SU-DHL-6 (cell line): ENCODE data around the gene SYTL3.

Experiments used
- H2AFZ ChIP-seq: fragments of 200-600 bp; sonication (generic); 2 replicates; pipeline ENCODE4 v1.6.1; 2014; ENCODE audit warnings: low read depth, mild to moderate bottlenecking, moderate library complexity, mixed read lengths, antibody characterized with exemption, low read length; ENCODE audit not compliant: severe bottlenecking
- H3F3A ChIP-seq: fragments of 200-600 bp; shearing (Covaris generic); 2 replicates; pipeline ENCODE4 v1.6.0; 2016; ENCODE audit warnings: antibody characterized with exemption, mild to moderate bottlenecking; ENCODE audit not compliant: insufficient read depth
- H3K27ac ChIP-seq: fragments of 200-600 bp; sonication (generic); 2 replicates; pipeline ENCODE4 v1.5.1; 2016; ENCODE audit warnings: low read depth, mild to moderate bottlenecking, low read length, moderate library complexity, mixed read lengths
- H3K27me3 ChIP-seq: fragments of 200-600 bp; sonication (generic), shearing (Covaris generic); 2 replicates; pipeline ENCODE4 v1.6.0; 2014; ENCODE audit warnings: mild to moderate bottlenecking, low read length
- H3K36me3 ChIP-seq: fragments of 200-600 bp; sonication (generic); 2 replicates; pipeline ENCODE4 v1.6.1; 2014; ENCODE audit warnings: mild to moderate bottlenecking, low read length, mixed read lengths
- H3K4me2 ChIP-seq: fragments of 300-600, 200-600 bp; shearing (Covaris generic), sonication (generic); 2 replicates; pipeline ENCODE4 v1.6.0; 2014; ENCODE audit warnings: low read length, low read depth, mild to moderate bottlenecking; ENCODE audit not compliant: poor library complexity, severe bottlenecking
- H3K4me3 ChIP-seq: fragments of 200-600 bp; sonication (generic); 2 replicates; pipeline ENCODE4 v1.5.1; 2014; ENCODE audit warnings: antibody characterized with exemption, low read length, mild to moderate bottlenecking, mixed read lengths; ENCODE audit not compliant: insufficient read depth, poor library complexity, severe bottlenecking
- H3K79me2 ChIP-seq: fragments of 200-600 bp; sonication (generic); 2 replicates; pipeline ENCODE4 v1.6.1; 2014; ENCODE audit warnings: mild to moderate bottlenecking, low read length, moderate library complexity; ENCODE audit not compliant: insufficient read depth
- H3K9ac ChIP-seq: fragments of 200-600 bp; sonication (generic); 2 replicates; pipeline ENCODE4 v1.7.0; 2014; ENCODE audit warnings: mild to moderate bottlenecking, low read length
- H3K9me2 ChIP-seq: fragments of 200-600 bp; sonication (generic); replicated peaks from 2 replicates; pipeline ENCODE4 v1.6.1; 2014; ENCODE audit warnings: low read length; ENCODE audit not compliant: insufficient read depth
- H3K9me3 ChIP-seq: fragments of 200-600 bp; sonication (generic); 2 replicates; pipeline ENCODE4 v1.6.1; 2014; ENCODE audit warnings: low read length, mixed read lengths; ENCODE audit not compliant: insufficient read depth
- H4K20me1 ChIP-seq: fragments of 200-600 bp; sonication (generic); 2 replicates; pipeline ENCODE4 v1.6.1; 2014; ENCODE audit warnings: low read depth, mild to moderate bottlenecking, antibody characterized with exemption, low read length, moderate library complexity, mixed read lengths
- CTCF ChIP-seq: fragments of 200-600 bp; sonication (generic); IDR thresholded peaks from one replicate; pipeline ENCODE4 v1.5.1; 2017; ENCODE audit warnings: antibody characterized with exemption, mild to moderate bottlenecking, low read length, moderate library complexity; ENCODE audit not compliant: insufficient read depth, poor library complexity, severe bottlenecking
- EZH2phosphoT487 ChIP-seq: fragments of 200-600 bp; sonication (generic), shearing (Covaris generic); conservative IDR thresholded peaks from 2 replicates; pipeline ENCODE4 v1.6.1; 2018; ENCODE audit warnings: mild to moderate bottlenecking, antibody characterized with exemption, low read length, moderate library complexity, mixed read lengths

Gene SYTL3

GRCh38 chr6:158770533-158771330 lies 120.9 kb downstream of the SYTL3 start:
- no peak overlapping the region for H2AFZ ChIP-seq
- H3K27ac ChIP-seq: no peak overlapping the region
- H3F3A ChIP-seq: peaks cover 24% of the 10 kb centered on the region
- peaks cover 5% of the 10 kb centered on the region; the same call in 1 of the 2 replicates for H4K20me1 ChIP-seq
- H3K27me3 ChIP-seq: no peaks in the 10 kb centered on the region
- H3K36me3 ChIP-seq: peaks cover 47% of the 10 kb centered on the region
- no peak overlapping the region for H3K4me3 ChIP-seq
- no peaks in the 10 kb centered on the region for H3K9me2 ChIP-seq
- H3K4me2 ChIP-seq: no peak overlapping the region
- no peak overlapping the region for H3K9ac ChIP-seq
- no peak for TF ChIP-seq CTCF
- no peak for TF ChIP-seq EZH2phosphoT487
- H3K9me3 ChIP-seq: no peaks in the 10 kb centered on the region
- peaks cover 2% of the 10 kb centered on the region; the same call in 1 of the 2 replicates for H3K79me2 ChIP-seq

DNA sequence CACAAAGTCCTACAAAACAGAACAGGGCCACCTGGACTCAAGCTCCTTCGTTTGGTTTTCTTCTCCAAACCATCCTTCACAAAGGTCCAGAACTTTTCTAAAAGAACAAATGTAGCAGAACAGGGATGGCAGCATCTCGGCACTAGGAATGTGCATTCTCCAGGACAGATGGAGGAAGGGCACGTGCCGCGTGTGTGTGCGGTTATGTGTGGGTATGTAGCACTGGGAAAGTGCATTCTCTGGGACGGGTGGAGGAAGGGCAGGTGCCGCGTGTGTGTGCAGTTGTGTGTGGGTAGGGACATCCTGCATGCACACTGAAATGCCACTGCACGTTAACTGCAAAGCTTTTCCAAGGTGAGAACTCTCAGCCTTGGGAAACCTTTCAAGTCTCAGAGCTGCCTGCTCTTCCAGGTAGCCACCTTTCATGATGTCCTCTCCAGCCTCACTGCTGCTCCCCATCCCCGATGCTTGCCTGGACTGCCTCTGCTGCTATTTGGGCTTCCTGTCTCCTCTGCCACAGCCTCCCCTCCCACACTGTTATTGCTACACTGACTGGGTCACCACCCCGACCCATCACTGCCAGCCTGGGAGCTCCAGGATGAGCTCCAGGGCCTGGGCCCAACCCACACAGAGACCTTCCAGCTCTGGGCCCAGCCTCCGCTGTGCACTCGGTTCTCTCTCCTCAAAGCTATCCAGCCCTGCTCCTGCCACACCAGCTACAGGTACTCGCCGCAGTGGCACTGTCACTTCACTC lies 121.7 kb downstream of the SYTL3 start:
- Histone ChIP-seq H3K4me2 (no peak overlapping the region), H3K27me3 (no peaks in the 10 kb centered on the region), H3K79me2 (peaks cover 8% of the 10 kb centered on the region), H3K27ac (no peak overlapping the region), H3K9ac (no peak overlapping the region), H3K9me2 (no peaks in the 10 kb centered on the region), H3K36me3 (peaks cover 46% of the 10 kb centered on the region), H2AFZ (no peak overlapping the region), H3K4me3 (no peak overlapping the region), H3F3A (peaks cover 16% of the 10 kb centered on the region), H3K9me3 (no peaks in the 10 kb centered on the region), H4K20me1 (peaks cover 2% of the 10 kb centered on the region; the same call in 1 of the 2 replicates)
- TF ChIP-seq EZH2phosphoT487: no peak
- TF ChIP-seq CTCF: no peak

DNA sequence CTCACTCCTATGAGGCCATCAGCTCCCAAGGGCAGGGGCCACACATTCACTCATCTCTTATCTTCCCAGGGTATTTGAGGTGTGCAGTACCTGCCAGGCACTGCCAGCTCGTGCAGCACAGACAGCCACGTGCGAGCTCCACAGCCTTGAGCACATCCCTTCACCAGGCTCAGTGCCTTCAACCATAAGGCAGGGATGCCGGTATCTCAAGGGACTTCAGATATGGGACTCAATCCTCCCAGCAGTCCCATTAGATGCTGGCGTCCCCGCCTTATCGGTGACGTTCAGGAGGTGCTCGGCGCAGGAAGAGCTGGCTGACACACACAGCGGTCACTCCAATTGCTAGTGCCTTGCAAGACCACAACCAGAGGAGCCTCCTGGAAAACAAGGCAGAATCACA lies 122.3 kb downstream of the SYTL3 start:
- no peak overlapping the region for H3K27ac ChIP-seq
- H3K27me3 ChIP-seq: no peaks in the 10 kb centered on the region
- peaks cover 47% of the 10 kb centered on the region for H3K36me3 ChIP-seq
- H3K4me2 ChIP-seq: no peak overlapping the region
- H3K9ac ChIP-seq: no peak overlapping the region
- no peaks in the 10 kb centered on the region for H3K9me3 ChIP-seq
- TF ChIP-seq CTCF: no peak
- no peak for TF ChIP-seq EZH2phosphoT487
- H3F3A ChIP-seq: peaks cover 13% of the 10 kb centered on the region; the same call in 1 of the 2 replicates
- H3K9me2 ChIP-seq: no peaks in the 10 kb centered on the region
- H4K20me1 ChIP-seq: peaks cover 6% of the 10 kb centered on the region
- H3K4me3 ChIP-seq: no peak overlapping the region
- H2AFZ ChIP-seq: no peak overlapping the region
- peaks cover 14% of the 10 kb centered on the region for H3K79me2 ChIP-seq
